GM12873 (cell line): ENCODE results near the gene DMRT3.

ENCODE experiments used
- CTCF ChIP-seq: IDR thresholded peaks from 2 replicates; pipeline ENCODE4 v1.5.1; 2012; ENCODE audit warnings: low read depth, mild to moderate bottlenecking, moderate library complexity, low read length, control low read depth; ENCODE audit not compliant: insufficient read depth; ENCODE audit errors: missing control alignments

DMRT3 gene

DNA sequence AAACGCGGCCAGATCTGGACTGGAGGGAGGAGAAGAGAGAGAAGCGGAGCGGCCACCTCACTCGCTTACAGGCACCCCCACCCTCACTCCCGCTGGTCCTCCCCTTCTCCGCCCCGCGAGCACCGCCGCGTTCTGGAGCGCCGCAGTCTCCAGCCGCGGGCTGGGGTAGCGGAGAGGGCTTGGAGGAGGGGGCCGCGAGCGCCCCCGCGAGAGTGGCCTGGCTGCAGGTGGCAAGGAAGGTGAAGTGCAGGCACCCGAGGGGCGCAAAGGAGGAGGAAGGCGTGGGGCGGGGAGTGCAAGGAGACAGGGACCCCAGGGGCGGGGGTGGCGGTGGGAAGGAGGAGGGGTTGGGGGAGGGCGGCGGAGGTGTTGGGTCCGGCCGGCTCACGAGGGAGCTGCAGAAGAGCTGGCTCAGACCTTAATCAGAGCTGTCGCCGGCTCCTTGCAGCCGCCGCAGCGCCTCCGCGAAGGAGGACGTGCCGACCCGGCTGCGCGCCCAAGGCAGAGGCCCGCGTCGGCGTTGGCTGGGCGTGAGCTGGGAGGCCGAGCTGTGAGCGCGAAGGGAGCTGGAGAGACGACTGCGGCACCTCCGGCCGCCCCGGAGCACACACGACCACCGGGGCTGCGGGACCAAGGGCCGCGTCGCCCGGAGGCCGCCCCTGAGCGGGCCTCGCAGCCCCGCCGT lies at the start of gene DMRT3:
TSS of gene DMRT3 (plus strand) at position 398 of the 685 bp plus-strand sequence. CDS start 347 bp downstream, outside the sequence.
- no peak for TF ChIP-seq CTCF

GRCh38 chr9:926976-927375 lies 49.5 kb upstream of the DMRT3 start:
- no peak for TF ChIP-seq CTCF

- peak; percentile 70 for TF ChIP-seq CTCF
These were observed 48.0 kb upstream of the DMRT3 start for GRCh38 chr9:928363-929042.

- TF ChIP-seq CTCF, result no peak
These were observed 46.7 kb upstream of the DMRT3 start for GRCh38 chr9:929719-930118.

- TF ChIP-seq CTCF, result no peak
These were observed 43.1 kb upstream of the DMRT3 start for GRCh38 chr9:933356-933755.

GRCh38 chr9:935348-935965 lies 41.0 kb upstream of the DMRT3 start:
- TF ChIP-seq CTCF, result no peak

DNA sequence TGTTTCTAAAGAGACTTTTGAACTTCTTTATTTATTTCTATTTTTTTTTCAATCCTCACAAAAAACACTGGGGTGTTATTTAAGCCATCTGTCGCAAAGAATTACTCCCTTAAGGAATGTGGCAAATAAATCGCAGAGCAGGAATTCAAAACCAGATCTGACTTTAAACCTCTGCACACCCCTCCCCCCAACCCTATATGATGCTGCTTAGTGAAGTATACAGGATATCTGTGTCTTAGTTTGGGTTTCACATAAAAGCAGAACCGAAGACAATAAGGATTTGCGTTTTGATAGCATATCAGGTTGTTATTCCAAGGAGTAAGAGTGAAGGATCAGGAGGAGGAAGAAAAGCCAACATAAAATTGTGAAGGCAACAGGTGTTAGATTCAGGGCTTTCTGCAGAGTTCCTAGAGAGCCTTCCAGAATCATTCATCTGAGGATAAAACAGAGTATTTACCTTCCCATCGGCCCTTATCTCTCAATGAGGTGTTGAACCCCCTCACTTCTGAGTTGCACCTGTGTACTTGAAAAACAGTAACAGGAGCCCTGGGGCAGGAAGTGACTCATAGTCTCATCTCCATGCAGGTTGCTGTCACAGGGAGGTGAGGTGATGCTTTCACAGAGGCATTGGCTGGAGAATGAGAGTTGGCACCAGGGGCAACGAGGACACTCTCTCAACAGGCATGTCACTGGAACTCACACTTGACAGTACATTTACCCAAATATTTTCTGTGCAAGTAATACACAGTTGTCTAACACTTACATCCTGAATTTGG lies 33.5 kb upstream of the DMRT3 start:
- TF ChIP-seq CTCF, result no peak
